ENCODE results near the gene SLC12A8.

- TF ChIP-seq CTCF (IDR thresholded peaks at IDR 0.05) (no peak), EZH2phosphoT487 (IDR thresholded peaks at IDR 0.05) (no peak), EZH2 (IDR thresholded peaks at IDR 0.05) (no peak)
Observed at GRCh38 chr3:125152951-125153350, 59.6 kb downstream of the SLC12A8 start.
